Right lobe of liver (tissue), 6 donors: Measurements from ENCODE around the gene SFTPD. TPM values are rescaled to one million over a fixed set of nuclear protein-coding genes. Genes with fewer than 3 reads are reported as not detected.

Experiments used
- ATAC-seq, 4 donors: fragments of 200-7000 bp; cut with Tn5 transposase; one replicate each; pipeline ENCODE4 v1.9.1; 2020; ENCODE audit warnings: mild to moderate bottlenecking in 4 of 4, moderate library complexity in 4 of 4
- DNase-seq, 3 donors: peaks; one replicate each; pipeline ENCODE4 v3.0.0-alpha.2; 2020
- H3K27ac ChIP-seq, 3 donors: fragments of 200-600 bp; one replicate each; pipeline ENCODE4 v1.8.0; 2022
- H3K27me3 ChIP-seq, 2 donors: fragments of 200-600 bp; one replicate each; pipeline ENCODE4 v1.8.0; 2022
- H3K36me3 ChIP-seq, 4 donors: fragments of 200-600 bp; sonication (generic) in 1 of 4; one replicate each; pipeline versions ENCODE4 v1.5.1 to v1.8.0; 2017 to 2022; ENCODE audit warnings: control low read depth in 1 of 4
- H3K4me1 ChIP-seq, 4 donors: fragments of 200-600 bp; sonication (generic) in 1 of 4; one replicate each; pipeline versions ENCODE4 v1.5.1 to v1.8.0; 2017 to 2022; ENCODE audit warnings: control low read depth in 1 of 4
- H3K4me3 ChIP-seq, 3 donors: fragments of 200-600 bp; one replicate each; pipeline ENCODE4 v1.8.0; 2022
- H3K9me3 ChIP-seq, 4 donors: fragments of 200-600 bp; sonication (generic) in 1 of 4; one replicate each; pipeline versions ENCODE4 v1.5.1 to v1.8.0; 2017 to 2022; ENCODE audit warnings: control low read depth in 1 of 4
- CTCF ChIP-seq, 4 donors: fragments of 200-600 bp in 3 of 4; fragments of 450-650 bp in 1 of 4; IDR thresholded peaks; one replicate each; pipeline versions ENCODE4 v1.5.1 to v1.8.0; 2016 to 2022; ENCODE audit warnings: antibody characterized with exemption in 4 of 4, mild to moderate bottlenecking in 2 of 4
- POLR2A ChIP-seq: fragments of 450-650 bp; IDR thresholded peaks from one replicate; pipeline ENCODE4 v1.6.1; 2017; ENCODE audit warnings: antibody characterized with exemption, mild to moderate bottlenecking
- WGBS: methylation state at CpG from one replicate; pipeline ENCODE4 v1.1.6; 2018; ENCODE audit warnings: low coverage, low lambda C conversion rate; ENCODE audit not compliant: insufficient coverage; ENCODE audit errors: missing lambda C conversion rate; 5-methylcytosine and 5-hydroxymethylcytosine counted together
- intact Hi-C, 2 donors: fragments of 100-400 bp; cut with DNase I; formaldehyde crosslinking; loops; one replicate each; pipeline versions ENCODE4 v1.11.2 to v1.14.1; 2022
- total RNA-seq, 6 experiments: library from RNA; depleted of rRNA in 2 of 6; stranded (reverse); fragments of >200 nt in 2 of 6; fragmentation: NEBNext Ultra II Directional in 3 of 6; extraction: Animal tissue kit (Norgen Biotek cat#: 25700) in 3 of 6; gene quantifications; one replicate each; pipeline versions ENCODE4 v1.1.0 to v1.2.4, GENCODE V29; 2016 to 2023
- donor health status: DM: no; HTN: yes; CAD: no.
- donor health status: DM: no; HTN: no; CAD: no.
- donor health status: DM: no; HTN: no; CAD: no.
- donor health status: DM: no; HTN: yes; CAD: no.
- donor health status: DM: no; HTN: yes; CAD: no.

The SFTPD gene
- total RNA-seq, 6 experiments from 2014 or later, result 0.35 to 0.59 (median 0.51) TPM; not detected in 3

GRCh38 chr10:79933961-79934360 lies 14.9 kb downstream of the SFTPD start:
- ATAC-seq (no peak), DNase-seq (no peak)
- WGBS, result 86% methylated on average over 3 of the region's 3 CpGs
- no peaks in the 10 kb centered on the region for H3K36me3 ChIP-seq
- no peaks in the 10 kb centered on the region for H3K27me3 ChIP-seq
- no peak overlapping the region for H3K27ac ChIP-seq
- H3K9me3 ChIP-seq, result no peaks in the 10 kb centered on the region
- no peak for TF ChIP-seq POLR2A
- no peak for TF ChIP-seq CTCF (IDR thresholded peaks at IDR 0.05)
- no peak overlapping the region for H3K4me3 ChIP-seq
- peaks cover 0 to 8% (median 2%) of the 10 kb centered on the region in 4 donors for H3K4me1 ChIP-seq
- intact Hi-C loops, result no loop called here

- no peak for TF ChIP-seq CTCF (IDR thresholded peaks at IDR 0.05)
- no peak for TF ChIP-seq POLR2A
- ATAC-seq (no peak), DNase-seq (no peak)
- Histone ChIP-seq H3K27me3 (no peaks in the 10 kb centered on the region), H3K4me1 (peaks cover 0 to 18% (median 8%) of the 10 kb centered on the region in 4 donors), H3K36me3 (no peaks in the 10 kb centered on the region), H3K27ac (no peak overlapping the region), H3K4me3 (no peak overlapping the region), H3K9me3 (no peaks in the 10 kb centered on the region)
- WGBS, result 67% methylated on average over 4 of the region's 4 CpGs
- intact Hi-C loops, result no loop called here
These were observed 16.0 kb downstream of the SFTPD start for GRCh38 chr10:79932841-79933379.

GRCh38 chr10:79932307-79932706 lies 16.6 kb downstream of the SFTPD start:
- Histone ChIP-seq H3K9me3 (no peaks in the 10 kb centered on the region), H3K4me1 (peaks cover 0 to 24% (median 11%) of the 10 kb centered on the region in 4 donors), H3K27me3 (no peaks in the 10 kb centered on the region), H3K36me3 (no peaks in the 10 kb centered on the region), H3K4me3 (no peak overlapping the region), H3K27ac (no peak overlapping the region)
- DNase-seq, result no peak
- no peak for ATAC-seq
- 91% methylated on average over 1 of the region's 1 CpG for WGBS
- TF ChIP-seq CTCF (IDR thresholded peaks at IDR 0.05) (no peak), POLR2A (no peak)
- intact Hi-C loops, result no loop called here

DNA sequence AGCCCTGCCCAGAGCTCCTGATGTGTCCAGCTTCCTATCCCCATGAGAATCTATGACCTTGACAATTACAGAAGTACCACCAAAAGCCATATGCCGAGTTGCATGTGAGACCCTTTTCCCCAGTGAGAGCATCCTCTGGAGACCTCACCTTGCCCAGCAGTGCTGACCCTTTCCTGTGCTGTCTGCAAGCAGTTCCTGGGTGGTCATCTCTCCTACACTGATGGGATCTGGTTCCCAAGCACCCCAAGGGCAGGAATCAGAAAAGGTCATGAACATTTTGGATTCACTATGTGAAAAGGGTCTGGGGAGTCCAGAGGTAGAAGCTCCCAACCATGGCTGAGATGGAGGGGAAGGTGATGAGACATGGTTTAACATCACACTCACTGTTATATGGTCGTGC lies 18.2 kb downstream of the SFTPD start:
- DNase-seq (no peak), ATAC-seq (no peak)
- no peak for TF ChIP-seq POLR2A
- TF ChIP-seq CTCF (IDR thresholded peaks at IDR 0.05), result no peak
- 18% methylated on average over 2 of the region's 2 CpGs for WGBS
- intact Hi-C loops, result no loop called here
- H3K4me1 ChIP-seq, result peaks cover 0 to 37% (median 17%) of the 10 kb centered on the region in 4 donors
- H3K9me3 ChIP-seq, result no peaks in the 10 kb centered on the region
- H3K27me3 ChIP-seq, result no peaks in the 10 kb centered on the region
- no peak overlapping the region for H3K27ac ChIP-seq
- no peaks in the 10 kb centered on the region for H3K36me3 ChIP-seq
- no peak overlapping the region for H3K4me3 ChIP-seq

- intact Hi-C loops, result no loop called here
- no peak overlapping the region for H3K4me3 ChIP-seq
- no peaks in the 10 kb centered on the region for H3K9me3 ChIP-seq
- DNase-seq, result no peak
- 52% methylated on average over 2 of the region's 4 CpGs for WGBS
- no peaks in the 10 kb centered on the region for H3K36me3 ChIP-seq
- ATAC-seq, result no peak
- TF ChIP-seq CTCF (IDR thresholded peaks at IDR 0.05) (no peak), POLR2A (no peak)
- H3K27ac ChIP-seq, result no peak overlapping the region
- no peaks in the 10 kb centered on the region for H3K27me3 ChIP-seq
- peaks cover 0 to 42% (median 19%) of the 10 kb centered on the region in 4 donors for H3K4me1 ChIP-seq
These were observed 18.6 kb downstream of the SFTPD start for GRCh38 chr10:79930267-79930666.
